Activated CD4-positive, alpha-beta T cell treated with anti-CD3 and anti-CD28 coated beads for 1 hour (primary cell): ENCODE results near the gene BTBD2.
A peak's percentile ranks its signal among the peaks of the same experiment; 100 is the strongest.

Source experiments
- DNase-seq: peaks from one replicate; pipeline ENCODE4 v3.0.0-alpha.2; 2020

The BTBD2 gene

GRCh38 chr19:2050349-2050990 lies 35.0 kb upstream of the BTBD2 start:
- DNase-seq: no peak

- DNase-seq: no peak
Observed at GRCh38 chr19:2049741-2050348, 34.3 kb upstream of the BTBD2 start.

GRCh38 chr19:2048959-2049740 lies 33.6 kb upstream of the BTBD2 start:
- no peak for DNase-seq

GRCh38 chr19:2048104-2048958 lies 32.8 kb upstream of the BTBD2 start:
- no peak for DNase-seq

- DNase-seq: no peak
Observed at GRCh38 chr19:2047449-2048103, 32.1 kb upstream of the BTBD2 start.

- no peak for DNase-seq
Observed at GRCh38 chr19:2047076-2047448, 31.5 kb upstream of the BTBD2 start.

- DNase-seq: no peak
Observed at GRCh38 chr19:2046046-2046907, 30.8 kb upstream of the BTBD2 start.

GRCh38 chr19:2045501-2046045 lies 30.1 kb upstream of the BTBD2 start:
- DNase-seq: no peak

- no peak for DNase-seq
Observed at GRCh38 chr19:2044709-2045500, 29.4 kb upstream of the BTBD2 start.

GRCh38 chr19:2043961-2044708 lies 28.6 kb upstream of the BTBD2 start:
- DNase-seq: no peak

GRCh38 chr19:2043251-2043641 lies 27.7 kb upstream of the BTBD2 start:
- no peak for DNase-seq

GRCh38 chr19:2042485-2043250 lies 27.2 kb upstream of the BTBD2 start:
- no peak for DNase-seq

GRCh38 chr19:2041683-2042484 lies 26.4 kb upstream of the BTBD2 start:
- DNase-seq: peak; percentile 99

- DNase-seq: no peak
Observed at GRCh38 chr19:2041433-2041682, 25.8 kb upstream of the BTBD2 start.

- no peak for DNase-seq
Observed at GRCh38 chr19:2040647-2041432, 25.3 kb upstream of the BTBD2 start.

GRCh38 chr19:2039959-2040646 lies 24.6 kb upstream of the BTBD2 start:
- no peak for DNase-seq
